GM06990 (cell line): ENCODE data around the gene KDSR.

Experiments used
- DNase-seq: peaks from one replicate; pipeline ENCODE4 v3.0.0-alpha.2; 2011; ENCODE audit not compliant: insufficient read length; ENCODE audit errors: extremely low read depth
- H3K27me3 ChIP-seq: replicated peaks from 2 replicates; pipeline ENCODE4 v1.6.0; 2011; ENCODE audit warnings: low read length; ENCODE audit not compliant: control insufficient read depth, insufficient read depth
- H3K36me3 ChIP-seq: 2 replicates; pipeline ENCODE4 v1.5.1; 2011; ENCODE audit warnings: low read length; ENCODE audit not compliant: control insufficient read depth, insufficient read depth
- H3K4me3 ChIP-seq: replicated peaks from 2 replicates; pipeline ENCODE4 v1.5.1; 2011; ENCODE audit warnings: low read depth, mild to moderate bottlenecking, control low read depth, low read length
- TF ChIP-seq, protein P1 (sequence below): IDR thresholded peaks from 2 replicates; pipeline ENCODE4 v1.5.1; 2011; ENCODE audit warnings: low read length, control low read depth, mild to moderate bottlenecking, inconsistent platforms; ENCODE audit not compliant: insufficient read depth, poor library complexity, severe bottlenecking

The KDSR gene

DNA sequence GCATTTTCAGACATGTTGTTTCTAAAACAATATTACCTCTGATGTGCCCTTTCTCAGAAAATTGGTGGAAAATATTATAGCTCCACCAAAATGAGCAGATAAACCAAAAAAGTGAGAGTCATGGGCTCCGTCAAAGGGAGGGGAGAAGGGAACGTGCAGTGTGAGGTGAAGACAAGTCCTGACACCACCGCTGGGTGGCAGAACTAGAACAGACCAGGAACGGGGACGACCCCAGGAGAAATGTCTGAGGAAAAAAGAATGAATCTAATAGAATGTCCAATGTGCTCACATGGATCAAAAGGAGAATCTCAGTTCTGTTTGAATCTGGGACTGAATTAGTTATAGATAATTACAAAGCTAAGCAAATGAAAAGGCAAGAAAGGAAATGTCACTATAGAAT is 24.8 kb downstream of the KDSR start:
- no peak for DNase-seq
- TF ChIP-seq, protein P1, sequence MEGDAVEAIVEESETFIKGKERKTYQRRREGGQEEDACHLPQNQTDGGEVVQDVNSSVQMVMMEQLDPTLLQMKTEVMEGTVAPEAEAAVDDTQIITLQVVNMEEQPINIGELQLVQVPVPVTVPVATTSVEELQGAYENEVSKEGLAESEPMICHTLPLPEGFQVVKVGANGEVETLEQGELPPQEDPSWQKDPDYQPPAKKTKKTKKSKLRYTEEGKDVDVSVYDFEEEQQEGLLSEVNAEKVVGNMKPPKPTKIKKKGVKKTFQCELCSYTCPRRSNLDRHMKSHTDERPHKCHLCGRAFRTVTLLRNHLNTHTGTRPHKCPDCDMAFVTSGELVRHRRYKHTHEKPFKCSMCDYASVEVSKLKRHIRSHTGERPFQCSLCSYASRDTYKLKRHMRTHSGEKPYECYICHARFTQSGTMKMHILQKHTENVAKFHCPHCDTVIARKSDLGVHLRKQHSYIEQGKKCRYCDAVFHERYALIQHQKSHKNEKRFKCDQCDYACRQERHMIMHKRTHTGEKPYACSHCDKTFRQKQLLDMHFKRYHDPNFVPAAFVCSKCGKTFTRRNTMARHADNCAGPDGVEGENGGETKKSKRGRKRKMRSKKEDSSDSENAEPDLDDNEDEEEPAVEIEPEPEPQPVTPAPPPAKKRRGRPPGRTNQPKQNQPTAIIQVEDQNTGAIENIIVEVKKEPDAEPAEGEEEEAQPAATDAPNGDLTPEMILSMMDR = peak; percentile 66
- Histone ChIP-seq H3K4me3 (no peak overlapping the region), H3K27me3 (no peaks in the 10 kb centered on the region), H3K36me3 (peaks cover 2% of the 10 kb centered on the region; the same call in 1 of the 2 replicates)

DNA sequence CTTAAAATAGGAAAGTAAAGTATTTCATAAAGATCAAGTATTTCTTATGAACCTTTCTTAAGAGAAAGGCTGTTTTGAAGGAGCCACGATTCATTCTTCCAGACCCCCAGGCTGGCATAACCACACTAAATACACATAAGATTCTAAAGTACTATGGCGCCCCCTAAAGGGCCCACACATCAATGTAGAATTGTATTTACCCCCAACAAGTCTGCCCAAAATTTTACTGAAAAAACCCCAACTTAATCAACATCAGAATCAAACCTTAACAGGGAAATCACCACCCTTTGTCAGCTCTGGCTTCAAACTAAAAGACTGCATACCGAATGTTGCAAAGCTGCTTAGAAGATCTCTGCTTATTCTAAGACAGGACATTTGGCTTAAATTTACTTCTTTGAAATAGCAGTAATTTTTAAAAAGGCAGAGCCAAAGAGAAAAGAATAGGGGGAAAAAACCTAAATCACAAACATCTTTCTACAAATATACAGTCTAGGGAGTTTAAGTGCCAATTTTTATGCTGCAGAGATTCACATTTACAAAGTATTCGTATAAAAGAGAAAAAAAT is 27.0 kb downstream of the KDSR start:
- TF ChIP-seq, protein P1 = peak; percentile 52
- Histone ChIP-seq H3K4me3 (no peak overlapping the region), H3K36me3 (peaks cover 2% of the 10 kb centered on the region; the same call in 1 of the 2 replicates), H3K27me3 (no peaks in the 10 kb centered on the region)
- DNase-seq = no peak

DNA sequence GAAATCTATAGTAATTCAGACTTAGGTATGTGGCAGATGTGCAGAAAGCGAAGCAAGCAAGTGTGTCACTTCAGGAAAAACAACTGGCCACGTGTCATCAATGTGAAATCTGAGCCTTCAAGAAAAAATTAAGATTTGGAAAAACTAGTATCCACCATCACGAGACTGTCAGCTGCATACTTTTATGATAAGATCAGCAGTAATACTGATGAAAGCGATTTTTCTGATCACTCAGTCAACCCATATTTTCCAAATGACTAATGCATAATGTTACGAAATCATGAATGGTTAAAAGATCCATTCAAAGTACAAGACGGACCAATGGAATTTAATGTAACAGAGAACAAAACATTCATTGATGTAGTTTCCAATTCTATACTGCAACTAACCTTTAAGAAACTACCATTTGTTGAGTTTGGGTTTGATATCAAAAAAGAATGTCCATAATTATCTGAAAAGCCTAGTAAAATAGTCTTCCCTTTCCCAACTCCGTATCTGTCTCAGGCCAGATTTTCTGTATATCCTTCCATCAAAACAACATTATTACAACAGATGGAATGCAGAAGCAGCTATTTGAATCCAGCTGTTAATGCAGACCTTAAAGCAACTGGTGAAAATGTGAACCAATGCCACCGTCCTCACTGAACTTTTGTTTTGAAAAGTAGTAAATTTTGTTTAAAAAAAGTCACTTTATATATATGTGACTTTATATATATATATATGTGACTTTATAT is 30.5 kb downstream of the KDSR start:
- DNase-seq = no peak
- TF ChIP-seq, protein P1 = no peak
- H3K36me3 ChIP-seq = peaks cover 2% of the 10 kb centered on the region
- H3K27me3 ChIP-seq = no peaks in the 10 kb centered on the region
- H3K4me3 ChIP-seq = no peak overlapping the region

DNA sequence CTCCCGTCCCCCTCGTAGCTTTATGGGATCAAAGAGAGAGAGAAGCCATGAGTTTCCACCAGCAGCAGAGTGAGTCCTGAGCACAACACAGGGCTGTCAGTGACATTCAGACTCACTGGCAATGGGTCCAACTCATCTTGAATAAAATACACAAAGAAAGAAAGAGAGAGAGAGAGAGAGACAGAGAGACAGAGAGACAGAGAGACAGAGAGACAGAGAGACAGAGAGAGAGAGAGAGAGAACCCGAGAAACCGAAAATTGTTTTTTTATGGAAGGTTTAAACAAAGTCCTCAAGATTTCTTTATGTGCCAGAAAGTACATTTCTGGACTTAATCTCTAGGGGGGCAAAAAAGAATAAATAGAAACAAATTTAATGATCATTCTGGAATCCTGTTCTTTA is 35.9 kb downstream of the KDSR start:
- Histone ChIP-seq H3K36me3 (peaks cover 2% of the 10 kb centered on the region), H3K4me3 (no peak overlapping the region), H3K27me3 (no peaks in the 10 kb centered on the region)
- TF ChIP-seq, protein P1 = no peak
- DNase-seq = no peak

DNA sequence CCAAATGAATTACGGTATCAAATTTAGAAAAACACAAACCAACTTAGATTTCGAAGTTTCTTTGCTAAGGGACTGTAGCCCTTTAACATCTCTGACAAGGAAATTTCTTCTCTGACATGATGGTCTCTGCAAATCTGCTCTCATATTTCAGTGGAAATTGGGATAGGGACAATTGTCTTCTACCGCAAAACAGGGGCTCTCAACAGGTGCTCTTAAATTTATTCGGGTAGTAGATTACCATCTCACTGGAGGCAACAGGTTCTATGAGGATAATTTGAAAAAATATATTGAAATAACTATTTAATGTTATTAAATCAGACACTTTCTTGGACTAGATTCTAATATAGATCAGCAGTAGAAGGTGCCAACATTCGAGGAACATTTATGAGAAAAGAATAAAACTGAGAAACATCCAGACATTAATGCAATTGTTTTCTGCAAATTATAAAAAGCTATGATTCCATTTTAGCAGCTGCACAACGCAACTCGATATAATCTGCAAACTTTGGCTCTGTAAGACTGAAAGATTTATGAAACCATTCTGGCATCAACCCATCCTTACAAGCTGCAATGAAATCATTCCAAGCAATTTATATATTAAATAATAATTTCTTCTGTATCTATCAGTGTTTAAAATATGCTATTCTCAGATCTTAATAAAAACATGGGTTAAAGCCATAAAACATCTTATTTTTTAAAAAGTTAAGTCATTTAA is 37.4 kb downstream of the KDSR start:
- Histone ChIP-seq H3K27me3 (no peaks in the 10 kb centered on the region), H3K4me3 (no peak overlapping the region), H3K36me3 (peaks cover 2% of the 10 kb centered on the region)
- TF ChIP-seq, protein P1 = no peak
- no peak for DNase-seq
